ENCODE results near the gene CACNB4.

GRCh38 chr2:152095146-152095545, 3.7 kb downstream of the CACNB4 start:
- TF ChIP-seq MAX (IDR thresholded peaks at IDR 0.05) = no peak
- TF ChIP-seq RAD21 (IDR thresholded peaks at IDR 0.05; ENCODE audit: low read depth) = no peak
- TF ChIP-seq EGR1 (IDR thresholded peaks at IDR 0.05; ENCODE audit: low read depth) = no peak

Data from HCT116 (cell line).